HEK293 (cell line): Measurements from ENCODE around the gene VMO1.
A peak's percentile ranks its signal among the peaks of the same experiment; 100 is the strongest.

Source experiments
- CTCF ChIA-PET: fragments of 350-600 bp; formaldehyde crosslinking; extraction: SDS; loops from one replicate; lab custom pipeline; 2021; ENCODE audit warnings: antibody characterized with exemption; lab: Yijun Ruan, JAX
- POLR2A ChIA-PET: fragments of 300-600 bp; formaldehyde crosslinking; extraction: SDS; loops from one replicate; lab custom pipeline; 2020; ENCODE audit warnings: antibody characterized with exemption, inconsistent platforms; lab: Yijun Ruan, JAX
- H3K27ac ChIP-seq: fragments of 200-500 bp; sonication (Bioruptor generic); 2 replicates; pipeline ENCODE4 v1.5.1; 2014; ENCODE audit warnings: low read depth, low read length, control low read depth, inconsistent platforms; ENCODE audit errors: extremely low read depth
- H3K36me3 ChIP-seq, 2 experiments: fragments of 200-500 bp in 1 of 2; sonication (Bioruptor generic) in 1 of 2; 1 replicate in 1 of 2; 2 replicates in 1 of 2; pipeline ENCODE4 v1.5.1; 2014 to 2017; ENCODE audit warnings: inconsistent platforms in 2 of 2, low read length in 2 of 2; ENCODE audit not compliant: control insufficient read depth in 2 of 2, insufficient read depth in 1 of 2
- H3K4me1 ChIP-seq: fragments of 200-500 bp; sonication (Bioruptor generic); 2 replicates; pipeline ENCODE4 v1.5.1; 2014; ENCODE audit warnings: mild to moderate bottlenecking, low read length, inconsistent platforms; ENCODE audit not compliant: control insufficient read depth, insufficient read depth
- H3K4me3 ChIP-seq: 2 replicates; pipeline ENCODE4 v1.5.1; 2011; ENCODE audit warnings: low read depth, mild to moderate bottlenecking, control low read depth, low read length, moderate library complexity
- H3K9me3 ChIP-seq: fragments of 200-500 bp; sonication (Bioruptor generic); 2 replicates; pipeline ENCODE4 v1.5.1; 2014; ENCODE audit warnings: low read depth, low read length, inconsistent platforms; ENCODE audit not compliant: control insufficient read depth, insufficient read depth
- GLI2 ChIP-seq: fragments of 450-650 bp; formaldehyde crosslinking; IDR thresholded peaks from 2 replicates; pipeline ENCODE4; 2017; ENCODE audit warnings: missing biosample characterization, missing genetic modification characterization, low read depth, borderline replicate concordance
- PBX3 ChIP-seq: sonication (generic); formaldehyde crosslinking; IDR thresholded peaks from 2 replicates; pipeline ENCODE4 v1.8.1; 2022; ENCODE audit warnings: mild to moderate bottlenecking, moderate library complexity, missing genetic modification reagents
- WT1 ChIP-seq: fragments of 450-650 bp; formaldehyde crosslinking; IDR thresholded peaks from 2 replicates; pipeline ENCODE4 v1.5.1; 2016; ENCODE audit warnings: missing biosample characterization, missing genetic modification characterization
- ZBTB10 ChIP-seq: fragments of 450-650 bp; formaldehyde crosslinking; IDR thresholded peaks from 2 replicates; pipeline ENCODE4 v1.5.1; 2016; ENCODE audit warnings: missing biosample characterization, missing genetic modification characterization
- ZBTB26 ChIP-seq: fragments of 450-650 bp; formaldehyde crosslinking; optimal IDR thresholded peaks from 2 replicates; pipeline ENCODE3; 2016; ENCODE audit warnings: missing biosample characterization, mild to moderate bottlenecking, missing genetic modification characterization
- ZNF335 ChIP-seq: fragments of 450-650 bp; formaldehyde crosslinking; conservative IDR thresholded peaks from 2 replicates; pipeline ENCODE4 v1.5.1; 2016; ENCODE audit warnings: missing biosample characterization, missing genetic modification characterization
- ZNF777 ChIP-seq: fragments of 450-650 bp; formaldehyde crosslinking; IDR thresholded peaks from 2 replicates; pipeline ENCODE4 v1.5.1; 2017; ENCODE audit warnings: missing biosample characterization, missing genetic modification characterization, borderline replicate concordance
- ZNF792 ChIP-seq: fragments of 450-650 bp; formaldehyde crosslinking; IDR thresholded peaks from 2 replicates; pipeline ENCODE4 v1.5.1; 2016; ENCODE audit warnings: missing biosample characterization, missing genetic modification characterization
- TF ChIP-seq, protein P1 (sequence below): fragments of 450-650 bp; formaldehyde crosslinking; IDR thresholded peaks from 2 replicates; pipeline ENCODE4 v1.5.1; 2016; ENCODE audit warnings: missing biosample characterization, missing genetic modification characterization
- TF ChIP-seq, protein P2 (sequence below): fragments of 450-650 bp; formaldehyde crosslinking; IDR thresholded peaks from 2 replicates; pipeline ENCODE4 v1.5.1; 2017; ENCODE audit warnings: missing biosample characterization, missing genetic modification characterization
- TF ChIP-seq, protein P3 (sequence below): IDR thresholded peaks from 2 replicates; pipeline ENCODE4 v1.6.1; 2011; ENCODE audit warnings: mild to moderate bottlenecking, low read depth, low read length, borderline replicate concordance

Gene VMO1

DNA sequence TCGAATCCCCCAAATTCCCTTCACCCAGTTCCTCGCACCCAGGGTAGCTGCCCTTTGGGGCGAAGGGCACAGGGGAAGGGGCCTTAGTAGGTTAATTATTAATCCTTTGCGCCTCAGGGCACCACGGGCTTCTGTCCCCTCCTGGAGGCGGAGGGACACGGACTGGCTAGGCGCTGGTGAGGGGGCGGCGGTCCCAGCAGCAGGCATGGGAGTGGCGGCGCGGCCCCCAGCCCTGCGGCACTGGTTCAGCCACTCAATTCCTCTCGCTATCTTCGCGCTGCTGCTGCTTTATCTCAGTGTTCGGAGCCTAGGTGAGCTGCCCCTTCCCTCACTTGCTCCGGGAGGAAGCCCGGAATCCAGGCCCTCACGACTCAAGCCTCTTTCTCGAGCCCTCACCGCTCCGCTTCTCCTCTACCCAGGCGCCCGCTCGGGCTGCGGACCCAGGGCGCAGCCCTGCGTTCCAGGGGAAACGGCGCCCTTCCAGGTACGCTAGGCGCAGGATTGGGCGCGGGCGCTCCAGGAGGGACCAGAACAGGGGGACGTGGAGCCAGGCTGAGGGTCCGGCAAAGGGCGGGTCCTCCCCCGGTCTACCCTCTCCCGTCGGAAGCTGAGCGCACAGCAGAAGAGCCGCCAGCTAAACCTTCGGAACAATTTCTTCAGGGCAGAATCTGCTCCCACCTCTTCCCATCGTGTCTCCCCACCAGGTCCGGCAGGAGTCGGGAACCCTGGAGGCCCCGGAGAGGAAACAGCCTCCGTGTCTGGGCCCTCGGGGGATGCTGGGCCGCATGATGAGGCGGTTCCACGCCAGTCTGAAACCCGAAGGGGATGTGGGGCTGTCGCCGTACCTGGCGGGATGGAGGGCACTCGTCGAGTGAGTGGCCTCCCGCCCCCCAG lies 2.9 kb upstream of the VMO1 start, which contains the start of gene GLTPD2:
TSS of gene GLTPD2 (plus strand) at position 158 of the 894 bp plus-strand sequence. CDS start at position 206, 48 bp downstream.
- CTCF ChIA-PET: interaction anchor here (0.6 to 4.9 kb wide), 40 partner anchors 10 to 846 kb away, joined by 3 to 37 read pairs (median 6); partner anchors contain the start of genes ARRB2, MED11, PELP1 and PLD2
- TF ChIP-seq, protein P1, sequence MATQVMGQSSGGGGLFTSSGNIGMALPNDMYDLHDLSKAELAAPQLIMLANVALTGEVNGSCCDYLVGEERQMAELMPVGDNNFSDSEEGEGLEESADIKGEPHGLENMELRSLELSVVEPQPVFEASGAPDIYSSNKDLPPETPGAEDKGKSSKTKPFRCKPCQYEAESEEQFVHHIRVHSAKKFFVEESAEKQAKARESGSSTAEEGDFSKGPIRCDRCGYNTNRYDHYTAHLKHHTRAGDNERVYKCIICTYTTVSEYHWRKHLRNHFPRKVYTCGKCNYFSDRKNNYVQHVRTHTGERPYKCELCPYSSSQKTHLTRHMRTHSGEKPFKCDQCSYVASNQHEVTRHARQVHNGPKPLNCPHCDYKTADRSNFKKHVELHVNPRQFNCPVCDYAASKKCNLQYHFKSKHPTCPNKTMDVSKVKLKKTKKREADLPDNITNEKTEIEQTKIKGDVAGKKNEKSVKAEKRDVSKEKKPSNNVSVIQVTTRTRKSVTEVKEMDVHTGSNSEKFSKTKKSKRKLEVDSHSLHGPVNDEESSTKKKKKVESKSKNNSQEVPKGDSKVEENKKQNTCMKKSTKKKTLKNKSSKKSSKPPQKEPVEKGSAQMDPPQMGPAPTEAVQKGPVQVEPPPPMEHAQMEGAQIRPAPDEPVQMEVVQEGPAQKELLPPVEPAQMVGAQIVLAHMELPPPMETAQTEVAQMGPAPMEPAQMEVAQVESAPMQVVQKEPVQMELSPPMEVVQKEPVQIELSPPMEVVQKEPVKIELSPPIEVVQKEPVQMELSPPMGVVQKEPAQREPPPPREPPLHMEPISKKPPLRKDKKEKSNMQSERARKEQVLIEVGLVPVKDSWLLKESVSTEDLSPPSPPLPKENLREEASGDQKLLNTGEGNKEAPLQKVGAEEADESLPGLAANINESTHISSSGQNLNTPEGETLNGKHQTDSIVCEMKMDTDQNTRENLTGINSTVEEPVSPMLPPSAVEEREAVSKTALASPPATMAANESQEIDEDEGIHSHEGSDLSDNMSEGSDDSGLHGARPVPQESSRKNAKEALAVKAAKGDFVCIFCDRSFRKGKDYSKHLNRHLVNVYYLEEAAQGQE (tag by site-specific recombination): no peak
- TF ChIP-seq, protein P2, sequence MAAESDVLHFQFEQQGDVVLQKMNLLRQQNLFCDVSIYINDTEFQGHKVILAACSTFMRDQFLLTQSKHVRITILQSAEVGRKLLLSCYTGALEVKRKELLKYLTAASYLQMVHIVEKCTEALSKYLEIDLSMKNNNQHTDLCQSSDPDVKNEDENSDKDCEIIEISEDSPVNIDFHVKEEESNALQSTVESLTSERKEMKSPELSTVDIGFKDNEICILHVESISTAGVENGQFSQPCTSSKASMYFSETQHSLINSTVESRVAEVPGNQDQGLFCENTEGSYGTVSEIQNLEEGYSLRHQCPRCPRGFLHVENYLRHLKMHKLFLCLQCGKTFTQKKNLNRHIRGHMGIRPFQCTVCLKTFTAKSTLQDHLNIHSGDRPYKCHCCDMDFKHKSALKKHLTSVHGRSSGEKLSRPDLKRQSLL (tag by site-specific recombination): peak; percentile 52; the same call in 1 of the 2 replicates
- TF ChIP-seq ZBTB26 (tag by site-specific recombination): no peak
- TF ChIP-seq ZNF335 (tag by site-specific recombination): peak; percentile 70; the same call in 1 of the 2 replicates
- 0 out of 2 replicates have a peak, but pooled peaks have one; percentile 16 for TF ChIP-seq ZBTB10
- TF ChIP-seq, protein P3, sequence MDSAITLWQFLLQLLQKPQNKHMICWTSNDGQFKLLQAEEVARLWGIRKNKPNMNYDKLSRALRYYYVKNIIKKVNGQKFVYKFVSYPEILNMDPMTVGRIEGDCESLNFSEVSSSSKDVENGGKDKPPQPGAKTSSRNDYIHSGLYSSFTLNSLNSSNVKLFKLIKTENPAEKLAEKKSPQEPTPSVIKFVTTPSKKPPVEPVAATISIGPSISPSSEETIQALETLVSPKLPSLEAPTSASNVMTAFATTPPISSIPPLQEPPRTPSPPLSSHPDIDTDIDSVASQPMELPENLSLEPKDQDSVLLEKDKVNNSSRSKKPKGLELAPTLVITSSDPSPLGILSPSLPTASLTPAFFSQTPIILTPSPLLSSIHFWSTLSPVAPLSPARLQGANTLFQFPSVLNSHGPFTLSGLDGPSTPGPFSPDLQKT: no peak
- peak; percentile 15; the same call in 1 of the 2 replicates for TF ChIP-seq ZNF777 (tag by site-specific recombination)
- TF ChIP-seq WT1 (tag by site-specific recombination): no peak
- 0 out of 2 replicates have a peak, but pooled peaks have one; percentile 16 for TF ChIP-seq PBX3 (CRISPR knock-in tag)
- TF ChIP-seq GLI2 (tag by site-specific recombination): no peak
- 0 out of 2 replicates have a peak, but pooled peaks have one; percentile 7 for TF ChIP-seq ZNF792 (tag by site-specific recombination)
- POLR2A ChIA-PET: interaction anchor here (0.8 to 3.8 kb wide), 17 partner anchors 10 to 234 kb away, joined by 3 to 31 read pairs (median 4); partner anchors contain the start of genes ARRB2, MED11, MINK1 and MYBBP1A
- H3K36me3 ChIP-seq: no peaks in the 10 kb centered on the region
- H3K4me1 ChIP-seq: peaks cover 4% of the 10 kb centered on the region
- H3K4me3 ChIP-seq: peak within 1 kb of the TSS; percentile 62
- H3K27ac ChIP-seq: peak within 1 kb of the TSS; percentile 96
- H3K9me3 ChIP-seq: no peaks in the 10 kb centered on the region
